A549 (cell line): Measurements from ENCODE around the gene OTUB2.
"Not testable (repeated sequence)": the region's sequence is repeated elsewhere in the genome, so short reads cannot be mapped to it uniquely, and the experiment has no call there.

Source experiments
- CEBPB ChIP-seq, 2 experiments: fragments of >200 bp in 1 of 2; sonication (Bioruptor Twin) in 1 of 2; formaldehyde crosslinking in 1 of 2; IDR thresholded peaks; 2 replicates each; pipeline ENCODE4 v1.6.1; 2012 to 2016
- EP300 ChIP-seq, 2 experiments: fragments of >200 bp; sonication (Bioruptor Twin); formaldehyde crosslinking; IDR thresholded peaks; 2 replicates in 1 of 2; 3 replicates in 1 of 2; pipeline ENCODE4 v1.6.1; 2016 to 2017
- ESRRA ChIP-seq: fragments of 150-350 bp; IDR thresholded peaks from 2 replicates; pipeline ENCODE4 v1.6.1; 2014; ENCODE audit warnings: mild to moderate bottlenecking, low read length, borderline replicate concordance
- HDAC2 ChIP-seq: fragments of 200-600 bp; sonication (generic); IDR thresholded peaks from 2 replicates; pipeline ENCODE4 v1.6.1; 2016
- JUN ChIP-seq, 2 experiments: fragments of >200 bp; sonication (Bioruptor Twin); formaldehyde crosslinking; IDR thresholded peaks; 2 replicates in 1 of 2; 3 replicates in 1 of 2; pipeline ENCODE4 v1.6.1; 2016 to 2017
- KDM1A ChIP-seq: fragments of 200-600 bp; sonication (generic); IDR thresholded peaks from 2 replicates; pipeline ENCODE4 v1.6.1; 2016; ENCODE audit warnings: low read depth, mild to moderate bottlenecking
- POLR2A ChIP-seq: IDR thresholded peaks from 2 replicates; pipeline ENCODE4 v1.6.1; 2012; ENCODE audit warnings: mild to moderate bottlenecking, low read length
- RAD21 ChIP-seq, 2 experiments: fragments of >200 bp in 1 of 2; sonication (Bioruptor Twin) in 1 of 2; formaldehyde crosslinking in 1 of 2; IDR thresholded peaks in 1 of 2; conservative IDR thresholded peaks in 1 of 2; 2 replicates in 1 of 2; 3 replicates in 1 of 2; pipeline ENCODE4 v1.6.1; 2012 to 2018; ENCODE audit warnings: inconsistent platforms in 1 of 2
- RNF2 ChIP-seq: fragments of 200-600 bp; sonication (generic); IDR thresholded peaks from 2 replicates; pipeline ENCODE4 v1.6.1; 2016; ENCODE audit warnings: low read depth, mild to moderate bottlenecking, antibody characterized with exemption, moderate library complexity, borderline replicate concordance
- TF ChIP-seq, protein P1 (sequence below): fragments of >200 bp; sonication (Bioruptor Twin); formaldehyde crosslinking; IDR thresholded peaks from 3 replicates; pipeline ENCODE4 v1.5.1; 2016
- TF ChIP-seq, protein P2 (sequence below): IDR thresholded peaks from 2 replicates; pipeline ENCODE4 v1.6.1; 2012

DNA sequence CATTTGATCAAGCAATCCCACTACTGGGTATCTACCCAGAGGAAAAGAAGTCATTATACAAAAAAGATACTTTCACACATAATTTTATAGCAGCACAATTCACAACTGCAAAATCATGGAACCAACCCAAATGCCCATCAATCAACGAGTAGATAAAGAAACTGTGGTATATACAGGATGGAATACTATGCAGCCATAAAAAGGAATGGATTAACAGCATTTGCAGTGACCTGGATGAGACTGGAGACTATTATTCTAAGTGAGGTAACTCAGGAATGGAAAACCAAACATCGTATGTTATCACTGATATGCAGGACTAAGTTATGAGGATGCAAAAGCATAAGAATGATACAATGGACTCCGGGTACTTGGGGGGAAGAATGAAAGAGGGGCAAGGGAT, 45.9 kb downstream of the OTUB2 start:
- TF ChIP-seq, protein P1, sequence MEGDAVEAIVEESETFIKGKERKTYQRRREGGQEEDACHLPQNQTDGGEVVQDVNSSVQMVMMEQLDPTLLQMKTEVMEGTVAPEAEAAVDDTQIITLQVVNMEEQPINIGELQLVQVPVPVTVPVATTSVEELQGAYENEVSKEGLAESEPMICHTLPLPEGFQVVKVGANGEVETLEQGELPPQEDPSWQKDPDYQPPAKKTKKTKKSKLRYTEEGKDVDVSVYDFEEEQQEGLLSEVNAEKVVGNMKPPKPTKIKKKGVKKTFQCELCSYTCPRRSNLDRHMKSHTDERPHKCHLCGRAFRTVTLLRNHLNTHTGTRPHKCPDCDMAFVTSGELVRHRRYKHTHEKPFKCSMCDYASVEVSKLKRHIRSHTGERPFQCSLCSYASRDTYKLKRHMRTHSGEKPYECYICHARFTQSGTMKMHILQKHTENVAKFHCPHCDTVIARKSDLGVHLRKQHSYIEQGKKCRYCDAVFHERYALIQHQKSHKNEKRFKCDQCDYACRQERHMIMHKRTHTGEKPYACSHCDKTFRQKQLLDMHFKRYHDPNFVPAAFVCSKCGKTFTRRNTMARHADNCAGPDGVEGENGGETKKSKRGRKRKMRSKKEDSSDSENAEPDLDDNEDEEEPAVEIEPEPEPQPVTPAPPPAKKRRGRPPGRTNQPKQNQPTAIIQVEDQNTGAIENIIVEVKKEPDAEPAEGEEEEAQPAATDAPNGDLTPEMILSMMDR = not testable (repeated sequence)
- TF ChIP-seq RAD21 (conservative IDR thresholded peaks at IDR 0.05 in 1 of 2, IDR thresholded peaks at IDR 0.05 in 1 of 2); KDM1A; HDAC2; POLR2A; EP300 (IDR thresholded peaks at IDR 0.05); ESRRA; RNF2; JUN (IDR thresholded peaks at IDR 0.05); CEBPB (IDR thresholded peaks at IDR 0.05): not testable (repeated sequence)
- TF ChIP-seq, protein P2, sequence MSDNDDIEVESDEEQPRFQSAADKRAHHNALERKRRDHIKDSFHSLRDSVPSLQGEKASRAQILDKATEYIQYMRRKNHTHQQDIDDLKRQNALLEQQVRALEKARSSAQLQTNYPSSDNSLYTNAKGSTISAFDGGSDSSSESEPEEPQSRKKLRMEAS = not testable (repeated sequence)
